AG04450 (cell line): ENCODE measurements around the gene ERCC6L2. TPM values are rescaled to one million over a fixed set of nuclear protein-coding genes. Genes with fewer than 3 reads are reported as not detected.

ENCODE experiments used
- CTCF ChIA-PET: fragments of 300-600, 350-600 bp; formaldehyde crosslinking; extraction: SDS; loops from one replicate; lab custom pipeline; 2022; ENCODE audit warnings: antibody characterized with exemption, inconsistent platforms; lab: Charles Lee
- POLR2A ChIA-PET: fragments of 350-600 bp; formaldehyde crosslinking; extraction: SDS; loops from one replicate; lab custom pipeline; 2021; ENCODE audit warnings: antibody characterized with exemption, inconsistent platforms; lab: Yijun Ruan, JAX
- DNase-seq: peaks from one replicate; pipeline ENCODE4 v3.0.0-alpha.2; 2011; ENCODE audit warnings: low read depth, low spot score
- H3K27ac ChIP-seq: one replicate; pipeline ENCODE4 v1.5.1; 2012; ENCODE audit warnings: low read depth, low read length, control low read depth
- H3K27me3 ChIP-seq: one replicate; pipeline ENCODE4 v1.6.0; 2012; ENCODE audit warnings: low read length; ENCODE audit not compliant: control insufficient read depth, insufficient read depth
- H3K4me3 ChIP-seq: 2 replicates; pipeline ENCODE4 v1.5.1; 2011; ENCODE audit warnings: mild to moderate bottlenecking, low read depth, low read length, control low read depth
- H3K9me3 ChIP-seq: 2 replicates; pipeline ENCODE4 v1.5.1; 2012; ENCODE audit warnings: low read length; ENCODE audit not compliant: control insufficient read depth, insufficient read depth
- polyA plus RNA-seq: library from polyadenylated mRNA; depleted of rRNA; stranded (reverse); fragments of >200 nt; gene quantifications from 2 replicates; pipeline ENCODE4 v1.2.3, GENCODE V29; 2011
- TF ChIP-seq, protein P1 (sequence below): IDR thresholded peaks from 2 replicates; pipeline ENCODE4 v1.5.1; 2011; ENCODE audit warnings: low read depth, low read length, control low read depth, inconsistent platforms

ERCC6L2 gene
- polyA plus RNA-seq, 1 experiment: 39.1 TPM

DNA sequence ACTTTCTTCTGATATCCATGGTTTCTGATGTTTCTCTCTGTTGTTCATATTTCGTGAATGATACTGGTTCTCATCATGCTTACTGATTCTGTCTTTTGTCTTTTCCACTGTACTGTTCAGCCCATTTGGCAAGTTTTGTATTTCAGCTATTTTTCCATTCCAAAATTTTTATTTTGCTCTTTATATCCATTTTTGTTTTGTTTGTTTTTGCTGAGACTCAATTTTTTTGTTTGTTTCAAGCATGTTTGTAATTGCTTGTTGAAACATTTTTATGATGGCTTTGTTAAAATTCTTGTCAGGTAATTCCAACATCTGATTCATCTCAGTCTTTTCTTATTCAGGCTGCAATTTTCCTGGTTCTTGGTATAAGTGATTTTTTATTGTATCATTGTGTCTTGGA is 64.0 kb downstream of the ERCC6L2 start:
- ChIA-PET POLR2A (no interaction called here), CTCF (no interaction called here)
- DNase-seq: no peak
- TF ChIP-seq, protein P1, sequence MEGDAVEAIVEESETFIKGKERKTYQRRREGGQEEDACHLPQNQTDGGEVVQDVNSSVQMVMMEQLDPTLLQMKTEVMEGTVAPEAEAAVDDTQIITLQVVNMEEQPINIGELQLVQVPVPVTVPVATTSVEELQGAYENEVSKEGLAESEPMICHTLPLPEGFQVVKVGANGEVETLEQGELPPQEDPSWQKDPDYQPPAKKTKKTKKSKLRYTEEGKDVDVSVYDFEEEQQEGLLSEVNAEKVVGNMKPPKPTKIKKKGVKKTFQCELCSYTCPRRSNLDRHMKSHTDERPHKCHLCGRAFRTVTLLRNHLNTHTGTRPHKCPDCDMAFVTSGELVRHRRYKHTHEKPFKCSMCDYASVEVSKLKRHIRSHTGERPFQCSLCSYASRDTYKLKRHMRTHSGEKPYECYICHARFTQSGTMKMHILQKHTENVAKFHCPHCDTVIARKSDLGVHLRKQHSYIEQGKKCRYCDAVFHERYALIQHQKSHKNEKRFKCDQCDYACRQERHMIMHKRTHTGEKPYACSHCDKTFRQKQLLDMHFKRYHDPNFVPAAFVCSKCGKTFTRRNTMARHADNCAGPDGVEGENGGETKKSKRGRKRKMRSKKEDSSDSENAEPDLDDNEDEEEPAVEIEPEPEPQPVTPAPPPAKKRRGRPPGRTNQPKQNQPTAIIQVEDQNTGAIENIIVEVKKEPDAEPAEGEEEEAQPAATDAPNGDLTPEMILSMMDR: no peak
- H3K4me3 ChIP-seq: no peak overlapping the region
- no peaks in the 10 kb centered on the region for H3K9me3 ChIP-seq
- H3K27me3 ChIP-seq: no peaks in the 10 kb centered on the region
- H3K27ac ChIP-seq: no peak overlapping the region

DNA sequence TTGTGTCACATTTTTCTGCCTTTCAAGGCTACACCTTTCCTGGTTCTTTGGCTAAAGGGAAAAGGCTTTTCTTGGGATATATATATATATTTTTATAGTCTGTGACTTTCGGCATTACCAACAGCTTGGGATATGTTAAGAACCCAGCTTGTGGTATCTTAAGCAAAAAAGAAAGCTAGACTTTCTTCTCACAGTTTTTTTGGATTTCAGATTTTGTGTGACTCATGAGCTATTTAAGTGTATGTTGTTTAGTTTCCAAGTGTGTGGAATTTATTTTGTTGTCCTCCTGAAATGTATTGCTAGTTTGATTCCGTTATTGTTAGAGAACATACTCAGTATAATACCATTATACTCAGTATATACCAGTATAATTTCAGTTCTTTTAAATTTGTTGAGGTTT is 64.8 kb downstream of the ERCC6L2 start:
- TF ChIP-seq, protein P1: no peak
- ChIA-PET POLR2A (interaction anchor here (0.5 kb wide), 1 partner anchor 108 kb away, joined by 3 read pairs; no protein-coding TSS in a partner anchor), CTCF (interaction anchor here (0.5 kb wide), 1 partner anchor 120 kb away, joined by 3 read pairs; no protein-coding TSS in a partner anchor)
- Histone ChIP-seq H3K27me3 (no peaks in the 10 kb centered on the region), H3K4me3 (no peak overlapping the region), H3K9me3 (no peaks in the 10 kb centered on the region), H3K27ac (no peak overlapping the region)
- DNase-seq: no peak

DNA sequence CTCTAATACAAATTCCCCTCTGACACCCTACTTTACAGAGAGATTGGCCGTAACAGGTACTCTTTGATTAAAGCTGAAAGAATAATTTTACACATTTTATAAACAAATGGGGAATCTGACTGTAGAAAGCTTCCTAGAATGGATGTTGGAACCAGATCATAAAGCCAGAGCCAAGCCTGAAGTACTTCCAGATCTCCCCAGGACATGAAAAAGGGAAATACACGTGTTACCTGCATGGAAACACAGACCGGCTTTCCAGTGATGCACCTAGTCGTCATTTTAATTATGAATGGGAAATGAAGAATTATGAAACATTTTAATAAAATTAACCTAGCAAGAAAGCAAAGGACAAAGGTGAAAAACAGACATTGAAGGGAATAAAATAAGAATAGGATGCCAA is 66.5 kb downstream of the ERCC6L2 start:
- Histone ChIP-seq H3K9me3 (peaks cover 3% of the 10 kb centered on the region; the same call in 1 of the 2 replicates), H3K4me3 (no peak overlapping the region), H3K27me3 (no peaks in the 10 kb centered on the region), H3K27ac (no peak overlapping the region)
- TF ChIP-seq, protein P1: no peak
- POLR2A ChIA-PET: no interaction called here
- DNase-seq: no peak
- CTCF ChIA-PET: no interaction called here

DNA sequence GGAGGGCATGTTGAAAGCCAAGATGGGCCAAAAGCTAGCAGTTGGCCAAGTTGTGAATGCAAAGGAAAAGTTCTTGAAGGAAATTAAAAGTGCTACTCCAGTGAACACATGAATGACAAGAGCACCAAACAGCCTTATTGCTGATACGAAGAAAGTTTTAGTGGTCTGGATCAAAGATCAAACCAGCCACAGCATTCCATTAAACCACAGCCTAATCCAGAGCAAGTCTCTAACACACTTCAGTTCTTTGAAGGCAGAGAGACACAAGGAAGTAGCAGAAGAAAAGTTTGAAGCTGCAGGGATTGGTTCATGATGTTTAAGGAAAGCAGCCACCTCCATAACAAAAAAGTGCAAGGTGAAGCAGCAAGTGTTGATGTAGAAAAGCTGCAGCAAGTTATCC is 71.6 kb downstream of the ERCC6L2 start:
- H3K27ac ChIP-seq: no peak overlapping the region
- no peak overlapping the region for H3K4me3 ChIP-seq
- ChIA-PET CTCF (no interaction called here), POLR2A (no interaction called here)
- H3K27me3 ChIP-seq: no peaks in the 10 kb centered on the region
- TF ChIP-seq, protein P1: no peak
- peaks cover 7% of the 10 kb centered on the region; the same call in 1 of the 2 replicates for H3K9me3 ChIP-seq
- no peak for DNase-seq

DNA sequence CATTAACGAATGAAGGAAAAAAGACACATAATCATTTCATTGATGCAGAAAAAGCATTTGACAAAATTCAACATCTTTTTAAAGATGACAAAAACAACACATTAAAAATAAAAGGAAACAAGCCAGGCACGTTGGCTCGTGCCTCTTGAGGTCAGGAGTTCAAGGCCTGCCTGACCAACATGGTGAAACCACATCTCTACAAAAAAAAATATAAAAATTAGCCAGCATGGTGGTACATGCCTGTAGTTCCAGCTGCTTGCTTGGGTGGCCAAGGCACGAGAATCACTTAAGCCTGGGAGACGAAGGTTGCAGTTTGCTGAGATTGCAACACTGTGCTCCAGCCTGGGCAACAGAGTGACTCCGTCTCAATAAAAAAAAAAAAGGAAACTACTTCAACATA is 77.0 kb downstream of the ERCC6L2 start:
- Histone ChIP-seq H3K4me3 (no peak overlapping the region), H3K27ac (no peak overlapping the region), H3K9me3 (peaks cover 4% of the 10 kb centered on the region; the same call in 1 of the 2 replicates), H3K27me3 (no peaks in the 10 kb centered on the region)
- TF ChIP-seq, protein P1: no peak
- CTCF ChIA-PET: interaction anchor here (0.6 kb wide), 2 partner anchors 52 to 225 kb away, joined by 3 to 7 read pairs; no protein-coding TSS in a partner anchor
- DNase-seq: no peak
- POLR2A ChIA-PET: no interaction called here
